Calu3 (cell line): Measurements from ENCODE around the gene CRPPA. TPM values are rescaled to one million over a fixed set of nuclear protein-coding genes. Genes with fewer than 3 reads are reported as not detected.
"Not testable (repeated sequence)": the region's sequence is repeated elsewhere in the genome, so short reads cannot be mapped to it uniquely, and the experiment has no call there.

ENCODE experiments used
- BruUV-seq: library from RNA; stranded (reverse); fragments of 400-500 nt; replicated peaks from 2 replicates; lab custom pipeline; 2021; lab: Mats Ljungman, UMichigan
- CTCF ChIA-PET: fragments of 300-600 bp; sonication (Branson Sonifier 250); formaldehyde crosslinking; loops from one replicate; lab custom pipeline; 2022; ENCODE audit warnings: antibody characterized with exemption; lab: Charles Lee
- DNase-seq: peaks from one replicate; pipeline ENCODE4 v3.0.0; 2022
- H3K27ac Mint-ChIP-seq: one replicate; pipeline ENCODE4 v1.8.0; 2022; ENCODE audit warnings: mixed read lengths; ENCODE audit not compliant: unreplicated experiment
- H3K27me3 Mint-ChIP-seq: one replicate; pipeline ENCODE4 v1.8.0; 2022; ENCODE audit warnings: mixed read lengths; ENCODE audit not compliant: unreplicated experiment
- H3K36me3 Mint-ChIP-seq: one replicate; pipeline ENCODE4 v1.8.0; 2022; ENCODE audit warnings: mild to moderate bottlenecking, moderate library complexity, mixed read lengths; ENCODE audit not compliant: insufficient read depth, unreplicated experiment
- H3K4me1 Mint-ChIP-seq: one replicate; pipeline ENCODE4 v1.8.0; 2022; ENCODE audit warnings: mild to moderate bottlenecking, low read depth, mixed read lengths; ENCODE audit not compliant: unreplicated experiment
- H3K4me3 Mint-ChIP-seq: one replicate; pipeline ENCODE4 v1.8.0; 2022; ENCODE audit warnings: mild to moderate bottlenecking, low read depth, moderate library complexity, mixed read lengths; ENCODE audit not compliant: unreplicated experiment
- H3K9me3 Mint-ChIP-seq: one replicate; pipeline ENCODE4 v1.8.0; 2022; ENCODE audit warnings: low read depth, mixed read lengths; ENCODE audit not compliant: unreplicated experiment
- intact Hi-C: fragments of 100-400 bp; cut with micrococcal nuclease; formaldehyde crosslinking; loops from one replicate; pipeline ENCODE4 v1.10.0; 2022; ENCODE audit not compliant: unreplicated experiment
- total RNA-seq: library from RNA; stranded (reverse); gene quantifications from 2 replicates; pipeline ENCODE4 v1.2.3, GENCODE V29; 2022
- TF ChIP-seq, protein P1 (sequence below): fragments of 200-600 bp; IDR thresholded peaks from one replicate; pipeline ENCODE4 v1.8.0; 2022; ENCODE audit warnings: antibody characterized with exemption; ENCODE audit not compliant: unreplicated experiment

Gene CRPPA
- total RNA-seq, 1 experiment from 2014 or later = 7.5 TPM

DNA sequence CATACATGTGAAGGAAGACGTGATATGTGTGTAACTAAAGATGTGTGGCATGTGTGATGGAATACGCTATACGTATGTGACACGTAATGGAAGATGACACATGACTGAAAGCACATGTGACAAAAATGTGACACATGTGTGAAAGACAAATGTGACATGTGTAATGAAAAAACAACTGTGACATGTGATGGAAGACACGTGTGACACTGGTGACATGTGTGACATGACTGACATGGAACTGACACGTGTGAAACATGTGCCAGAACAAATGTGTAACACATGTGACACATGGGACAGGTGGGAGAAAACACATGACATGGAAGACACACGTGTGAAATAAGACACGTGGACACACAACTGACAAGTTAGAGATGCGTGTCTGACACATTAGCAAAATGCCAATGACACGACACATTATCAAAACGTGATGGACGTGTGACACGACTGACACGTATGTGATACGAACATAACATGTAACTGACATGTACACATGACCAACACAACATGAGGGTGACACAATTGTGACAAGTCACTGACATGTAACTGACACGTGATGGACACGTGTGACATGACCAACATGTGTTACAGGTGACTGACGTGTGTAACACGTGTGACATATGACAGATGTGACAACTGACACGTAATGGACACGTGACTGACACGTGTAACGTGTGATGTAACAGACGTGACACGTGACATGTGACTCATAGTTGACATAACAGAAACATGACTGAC, 24.4 kb downstream of the CRPPA start:
- peaks cover 35% of the 10 kb centered on the region for H3K36me3 Mint-ChIP-seq
- peak overlapping the region; percentile 96 for H3K27ac Mint-ChIP-seq
- no TSS peak for BruUV-seq

GRCh38 chr7:16395121-16395520, 26.2 kb downstream of the CRPPA start:
- peaks cover 30% of the 10 kb centered on the region for H3K36me3 Mint-ChIP-seq
- no peak overlapping the region for H3K27ac Mint-ChIP-seq
- no peaks in the 10 kb centered on the region for H3K4me1 Mint-ChIP-seq
- intact Hi-C loops = no loop called here
- DNase-seq = no peak
- CTCF ChIA-PET = no interaction called here
- BruUV-seq = no TSS peak
- TF ChIP-seq, protein P1, sequence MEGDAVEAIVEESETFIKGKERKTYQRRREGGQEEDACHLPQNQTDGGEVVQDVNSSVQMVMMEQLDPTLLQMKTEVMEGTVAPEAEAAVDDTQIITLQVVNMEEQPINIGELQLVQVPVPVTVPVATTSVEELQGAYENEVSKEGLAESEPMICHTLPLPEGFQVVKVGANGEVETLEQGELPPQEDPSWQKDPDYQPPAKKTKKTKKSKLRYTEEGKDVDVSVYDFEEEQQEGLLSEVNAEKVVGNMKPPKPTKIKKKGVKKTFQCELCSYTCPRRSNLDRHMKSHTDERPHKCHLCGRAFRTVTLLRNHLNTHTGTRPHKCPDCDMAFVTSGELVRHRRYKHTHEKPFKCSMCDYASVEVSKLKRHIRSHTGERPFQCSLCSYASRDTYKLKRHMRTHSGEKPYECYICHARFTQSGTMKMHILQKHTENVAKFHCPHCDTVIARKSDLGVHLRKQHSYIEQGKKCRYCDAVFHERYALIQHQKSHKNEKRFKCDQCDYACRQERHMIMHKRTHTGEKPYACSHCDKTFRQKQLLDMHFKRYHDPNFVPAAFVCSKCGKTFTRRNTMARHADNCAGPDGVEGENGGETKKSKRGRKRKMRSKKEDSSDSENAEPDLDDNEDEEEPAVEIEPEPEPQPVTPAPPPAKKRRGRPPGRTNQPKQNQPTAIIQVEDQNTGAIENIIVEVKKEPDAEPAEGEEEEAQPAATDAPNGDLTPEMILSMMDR = no peak
- peaks cover 14% of the 10 kb centered on the region for H3K9me3 Mint-ChIP-seq
- no peaks in the 10 kb centered on the region for H3K27me3 Mint-ChIP-seq
- H3K4me3 Mint-ChIP-seq = no peak overlapping the region

More for the DNA sequence above, 24.4 kb downstream of the CRPPA start:
- Mint-ChIP-seq H3K4me1 (no peaks in the 10 kb centered on the region), H3K9me3 (peaks cover 9% of the 10 kb centered on the region), H3K4me3 (peak overlapping the region; percentile 20), H3K27me3 (no peaks in the 10 kb centered on the region)
- CTCF ChIA-PET = no interaction called here
- intact Hi-C loops = no loop called here
- TF ChIP-seq, protein P1 = no peak
- DNase-seq = no peak

GRCh38 chr7:16393862-16394422, 27.4 kb downstream of the CRPPA start:
- TF ChIP-seq, protein P1 = no peak
- peaks cover 22% of the 10 kb centered on the region for H3K36me3 Mint-ChIP-seq
- CTCF ChIA-PET = interaction anchor here (0.6 kb wide), 2 partner anchors 23 to 248 kb away, joined by 3 to 4 read pairs; no protein-coding TSS in a partner anchor
- H3K27me3 Mint-ChIP-seq = no peaks in the 10 kb centered on the region
- H3K9me3 Mint-ChIP-seq = peaks cover 19% of the 10 kb centered on the region
- no peak for DNase-seq
- H3K4me1 Mint-ChIP-seq = no peaks in the 10 kb centered on the region
- BruUV-seq = no TSS peak
- no peak overlapping the region for H3K4me3 Mint-ChIP-seq
- intact Hi-C loops = no loop called here
- H3K27ac Mint-ChIP-seq = no peak overlapping the region

- no peak overlapping the region for H3K4me3 Mint-ChIP-seq
- peaks cover 19% of the 10 kb centered on the region for H3K9me3 Mint-ChIP-seq
- DNase-seq = no peak
- no peaks in the 10 kb centered on the region for H3K27me3 Mint-ChIP-seq
- H3K36me3 Mint-ChIP-seq = peaks cover 19% of the 10 kb centered on the region
- intact Hi-C loops = no loop called here
- TF ChIP-seq, protein P1 = no peak
- no peak overlapping the region for H3K27ac Mint-ChIP-seq
- no TSS peak for BruUV-seq
- CTCF ChIA-PET = interaction anchor here (0.6 kb wide), 1 partner anchor 249 kb away, joined by 3 read pairs; no protein-coding TSS in a partner anchor
- no peaks in the 10 kb centered on the region for H3K4me1 Mint-ChIP-seq
These were observed 28.3 kb downstream of the CRPPA start for GRCh38 chr7:16392990-16393523.

GRCh38 chr7:16383786-16384185, 37.6 kb downstream of the CRPPA start:
- H3K36me3 Mint-ChIP-seq, H3K27me3 Mint-ChIP-seq, H3K27ac Mint-ChIP-seq, H3K4me1 Mint-ChIP-seq, intact Hi-C loops, H3K4me3 Mint-ChIP-seq, DNase-seq, CTCF ChIA-PET, BruUV-seq: not testable (repeated sequence)
- H3K9me3 Mint-ChIP-seq = peaks cover 16% of the 10 kb centered on the region

GRCh38 chr7:16383103-16383502, 38.2 kb downstream of the CRPPA start:
- H3K36me3 Mint-ChIP-seq, H3K4me1 Mint-ChIP-seq, H3K27ac Mint-ChIP-seq, BruUV-seq, CTCF ChIA-PET, DNase-seq, H3K27me3 Mint-ChIP-seq, intact Hi-C loops, H3K4me3 Mint-ChIP-seq: not testable (repeated sequence)
- peaks cover 16% of the 10 kb centered on the region for H3K9me3 Mint-ChIP-seq
